Muscle of leg (tissue), 16 donors: ENCODE data around the gene ATP2B2. TPM values are rescaled to one million over a fixed set of nuclear protein-coding genes. Genes with fewer than 3 reads are reported as not detected.

Source experiments
- DNase-seq: peaks from one replicate; pipeline ENCODE4 v3.0.0; 2013
- H3K27ac ChIP-seq: one replicate; pipeline ENCODE4 v1.5.1; 2013; ENCODE audit warnings: mild to moderate bottlenecking, low read length, control low read depth
- H3K27me3 ChIP-seq: one replicate; pipeline ENCODE4 v1.6.1; 2013; ENCODE audit warnings: low read length; ENCODE audit not compliant: control insufficient read depth, insufficient read depth
- H3K36me3 ChIP-seq: one replicate; pipeline ENCODE4 v1.6.1; 2013; ENCODE audit warnings: low read length; ENCODE audit not compliant: control insufficient read depth, insufficient read depth
- H3K4me1 ChIP-seq: one replicate; pipeline ENCODE4 v1.6.1; 2013; ENCODE audit warnings: low read length; ENCODE audit not compliant: control insufficient read depth, insufficient read depth
- H3K4me3 ChIP-seq: one replicate; pipeline ENCODE4 v1.5.1; 2013; ENCODE audit warnings: low read length, control low read depth
- H3K9me3 ChIP-seq: replicated peaks from 2 replicates; pipeline ENCODE4 v1.6.1; 2013; ENCODE audit warnings: low read depth, low read length; ENCODE audit not compliant: control insufficient read depth
- WGBS: methylation state at CpG from one replicate; pipeline ENCODE4 v1.1.5; 2013; ENCODE audit warnings: missing lambda C conversion rate; ENCODE audit not compliant: insufficient coverage; 5-methylcytosine and 5-hydroxymethylcytosine counted together
- long read RNA-seq, 11 donors: transcript quantifications; one replicate each; lab custom pipeline, GENCODE V29; 2026
- polyA plus RNA-seq, 8 donors: library from polyadenylated mRNA; unstranded; fragments of 120-200 nt; gene quantifications; one replicate each; pipeline versions ENCODE4 v1.2.1 to v1.2.3, GENCODE V29; 2013; ENCODE audit warnings: inconsistent platforms in 1 of 8, low replicate concordance in 1 of 8; ENCODE audit not compliant: insufficient read length in 8 of 8, insufficient read depth in 1 of 8
- total RNA-seq: library from RNA; stranded (reverse); fragments of 120-200 nt; gene quantifications from one replicate; pipeline ENCODE4 v1.2.4, GENCODE V29; 2013

Gene ATP2B2
- total RNA-seq (2.6 TPM), polyA plus RNA-seq (1 to 10 TPM in 6 of 8 donors, under 1 TPM in 2; 0.39 to 6.9 (median 3.9) TPM)
- long read RNA-seq, donor 1, result 0 reads
- long read RNA-seq, donor 2, result 0 reads
- long read RNA-seq, donor 3, result 0 reads
- long read RNA-seq, donor 4, partial matches to known transcripts, result 0 of 1 reads
- long read RNA-seq, donor 4, other reads (novel, unspliced or antisense), result 0 of 1 reads
- long read RNA-seq, donor 5, result 0 reads
- long read RNA-seq, donor 6, result 0 reads
- long read RNA-seq, donor 7, result 0 reads
- long read RNA-seq, donor 8, result 0 reads
- long read RNA-seq, donor 9, result 0 reads
- long read RNA-seq, donor 10, result 0 reads
- long read RNA-seq, donor 11, partial matches to known transcripts, result 0 of 1 reads
- long read RNA-seq, donor 11, other reads (novel, unspliced or antisense), result 0 of 1 reads

DNA sequence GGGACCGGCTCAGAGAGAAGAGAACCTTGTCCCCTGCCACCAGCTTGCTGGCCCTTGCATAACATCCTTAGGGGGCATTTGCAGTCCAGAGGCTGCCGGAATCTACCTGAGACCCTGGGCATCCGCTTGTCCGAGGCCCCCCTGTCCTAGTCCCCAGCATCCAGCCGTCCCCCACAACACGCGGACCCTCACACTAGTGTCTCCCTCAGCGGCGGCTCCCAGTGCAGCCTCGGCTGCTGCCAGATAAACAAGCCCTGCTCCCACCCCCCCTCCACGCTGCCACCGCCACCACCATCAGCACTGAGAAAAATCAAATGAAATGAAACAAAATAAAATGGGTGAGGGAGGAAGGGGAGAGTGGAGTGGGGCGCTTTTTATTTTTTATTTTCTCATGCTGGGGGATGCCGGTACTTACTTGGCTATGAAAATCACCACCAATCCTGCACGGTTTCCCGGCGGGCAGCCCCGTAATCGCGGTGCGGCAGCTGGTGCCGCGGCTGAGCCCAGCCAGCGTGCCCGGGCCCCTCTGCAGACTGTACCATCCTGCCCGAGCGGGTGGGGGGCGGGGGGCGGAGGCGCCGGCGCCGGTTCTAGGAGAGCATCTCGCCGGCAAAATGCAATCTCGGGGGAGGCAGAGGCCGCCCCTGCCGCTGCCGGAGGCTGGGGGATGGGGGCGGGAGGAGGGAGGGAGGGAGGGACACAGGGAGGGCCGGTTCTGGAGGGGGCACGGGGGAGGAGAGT, at the start of gene ATP2B2:
TSS of gene ATP2B2 (minus strand) at position 537 of the 741 bp plus-strand sequence. CDS start 56,043 bp downstream, outside the sequence.
- 5% methylated on average over 20 of the region's 42 CpGs for WGBS
- DNase-seq, result peak; percentile 10
- no peak within 1 kb of the TSS for H3K27ac ChIP-seq
- H3K4me3 ChIP-seq, result peak within 1 kb of the TSS; percentile 15
- H3K4me1 ChIP-seq, result peaks cover 6% of the 10 kb centered on the region
- H3K36me3 ChIP-seq, result no peaks in the 10 kb centered on the region
- peaks cover 46% of the 10 kb centered on the region for H3K27me3 ChIP-seq
- no peaks in the 10 kb centered on the region for H3K9me3 ChIP-seq

DNA sequence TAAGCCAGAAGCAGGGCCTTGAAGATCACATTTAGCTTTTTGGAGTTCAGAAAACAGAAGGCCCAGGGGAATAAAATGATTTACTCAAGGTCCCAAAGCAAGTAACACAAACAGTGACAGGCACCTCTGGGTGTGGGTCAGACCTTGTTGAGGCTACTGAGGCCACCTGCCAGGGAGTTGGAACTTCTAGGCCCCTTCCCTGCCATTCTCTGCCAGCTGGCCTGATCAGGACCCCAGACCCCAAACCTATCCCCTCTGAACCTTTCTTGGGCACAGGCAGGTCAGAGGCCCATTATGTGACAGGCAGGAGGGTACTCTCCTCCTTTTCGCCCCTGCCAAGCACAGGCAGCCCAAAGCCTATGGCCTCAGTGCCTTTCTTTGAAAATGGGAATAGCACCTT, 49.4 kb upstream of the ATP2B2 start:
- Histone ChIP-seq H3K9me3 (no peaks in the 10 kb centered on the region), H3K4me3 (no peak overlapping the region), H3K4me1 (peaks cover 55% of the 10 kb centered on the region), H3K36me3 (no peaks in the 10 kb centered on the region), H3K27ac (no peak overlapping the region), H3K27me3 (peaks cover 2% of the 10 kb centered on the region)
- WGBS, result 50% methylated on average over 1 of the region's 1 CpG
- no peak for DNase-seq

DNA sequence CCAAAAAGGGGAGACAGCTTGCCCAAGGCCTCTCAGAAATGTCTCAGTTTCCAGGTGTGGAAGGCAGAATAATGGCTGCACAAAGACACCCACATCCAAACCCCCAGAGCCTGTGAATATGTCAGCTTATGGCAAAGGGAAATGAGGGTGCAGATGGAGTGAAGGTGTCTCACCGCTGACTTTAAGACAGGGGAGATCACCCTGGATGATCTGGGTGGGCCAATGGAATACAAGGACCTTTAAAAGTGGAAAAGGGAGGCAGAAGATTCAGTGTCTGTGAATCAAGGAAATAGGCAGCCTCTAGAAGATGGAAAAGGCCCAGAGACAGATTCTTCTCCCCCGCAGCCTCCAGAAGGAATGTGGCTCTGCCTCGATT, 48.8 kb upstream of the ATP2B2 start:
- Histone ChIP-seq H3K4me1 (peaks cover 55% of the 10 kb centered on the region), H3K9me3 (no peaks in the 10 kb centered on the region), H3K36me3 (no peaks in the 10 kb centered on the region), H3K4me3 (no peak overlapping the region), H3K27ac (no peak overlapping the region), H3K27me3 (peaks cover 2% of the 10 kb centered on the region)
- WGBS, result 84% methylated on average over 3 of the region's 3 CpGs
- DNase-seq, result no peak

DNA sequence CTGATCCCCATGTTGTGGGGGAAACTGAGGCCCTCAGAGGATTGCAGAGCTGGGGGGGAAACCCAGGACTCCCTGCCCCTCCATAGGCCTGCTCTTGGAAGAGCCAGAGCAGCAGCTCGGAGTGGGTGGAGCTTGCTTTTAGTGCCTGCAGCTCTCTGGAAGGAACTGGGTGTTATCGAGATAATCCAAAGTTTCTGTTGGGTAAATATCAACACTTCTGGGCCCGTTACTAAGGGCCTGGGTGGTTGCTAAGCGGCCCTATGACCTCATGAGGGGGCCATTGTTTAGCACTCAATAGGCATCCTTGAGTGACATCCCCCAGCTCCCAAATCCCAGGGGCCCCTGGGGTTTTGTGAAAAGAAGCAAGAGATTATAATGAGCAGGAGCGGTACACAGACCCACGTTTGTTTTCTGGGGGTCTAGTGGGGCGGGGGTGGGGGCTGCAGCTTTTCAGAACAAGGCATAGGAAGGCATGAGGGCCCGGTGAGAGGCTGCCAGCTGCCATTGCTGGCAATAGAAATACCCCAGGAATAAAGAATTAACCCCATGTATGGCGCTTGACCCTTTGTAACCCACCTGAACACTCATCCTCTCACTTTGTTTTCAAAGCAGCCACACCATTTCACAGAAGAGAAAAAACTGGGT, 48.3 kb upstream of the ATP2B2 start:
- no peaks in the 10 kb centered on the region for H3K9me3 ChIP-seq
- H3K4me1 ChIP-seq, result peaks cover 52% of the 10 kb centered on the region
- peak; percentile 21 for DNase-seq
- 20% methylated on average over 2 of the region's 9 CpGs for WGBS
- peaks cover 2% of the 10 kb centered on the region for H3K27me3 ChIP-seq
- H3K27ac ChIP-seq, result no peak overlapping the region
- no peaks in the 10 kb centered on the region for H3K36me3 ChIP-seq
- H3K4me3 ChIP-seq, result no peak overlapping the region

DNA sequence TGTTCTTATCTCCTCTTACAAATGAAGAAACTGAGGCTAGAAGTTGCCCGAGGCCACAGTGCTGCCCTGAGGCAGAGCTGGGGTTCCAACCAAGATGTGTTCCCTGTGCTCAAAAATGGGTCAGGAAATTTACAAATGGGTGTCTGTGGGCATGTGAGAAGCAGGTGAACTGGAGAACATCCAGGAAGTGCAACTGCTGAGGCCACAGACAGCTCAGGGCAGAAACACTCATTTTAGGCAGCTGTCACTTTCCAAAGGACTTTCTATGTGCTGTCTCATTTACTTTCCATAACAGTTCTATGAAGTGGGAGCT, 47.2 kb upstream of the ATP2B2 start:
- H3K9me3 ChIP-seq, result no peaks in the 10 kb centered on the region
- peak overlapping the region; percentile 38 for H3K27ac ChIP-seq
- peaks cover 2% of the 10 kb centered on the region for H3K27me3 ChIP-seq
- H3K4me3 ChIP-seq, result no peak overlapping the region
- no peak for DNase-seq
- peaks cover 43% of the 10 kb centered on the region for H3K4me1 ChIP-seq
- WGBS, result 83% methylated on average over 1 of the region's 1 CpG
- H3K36me3 ChIP-seq, result no peaks in the 10 kb centered on the region

DNA sequence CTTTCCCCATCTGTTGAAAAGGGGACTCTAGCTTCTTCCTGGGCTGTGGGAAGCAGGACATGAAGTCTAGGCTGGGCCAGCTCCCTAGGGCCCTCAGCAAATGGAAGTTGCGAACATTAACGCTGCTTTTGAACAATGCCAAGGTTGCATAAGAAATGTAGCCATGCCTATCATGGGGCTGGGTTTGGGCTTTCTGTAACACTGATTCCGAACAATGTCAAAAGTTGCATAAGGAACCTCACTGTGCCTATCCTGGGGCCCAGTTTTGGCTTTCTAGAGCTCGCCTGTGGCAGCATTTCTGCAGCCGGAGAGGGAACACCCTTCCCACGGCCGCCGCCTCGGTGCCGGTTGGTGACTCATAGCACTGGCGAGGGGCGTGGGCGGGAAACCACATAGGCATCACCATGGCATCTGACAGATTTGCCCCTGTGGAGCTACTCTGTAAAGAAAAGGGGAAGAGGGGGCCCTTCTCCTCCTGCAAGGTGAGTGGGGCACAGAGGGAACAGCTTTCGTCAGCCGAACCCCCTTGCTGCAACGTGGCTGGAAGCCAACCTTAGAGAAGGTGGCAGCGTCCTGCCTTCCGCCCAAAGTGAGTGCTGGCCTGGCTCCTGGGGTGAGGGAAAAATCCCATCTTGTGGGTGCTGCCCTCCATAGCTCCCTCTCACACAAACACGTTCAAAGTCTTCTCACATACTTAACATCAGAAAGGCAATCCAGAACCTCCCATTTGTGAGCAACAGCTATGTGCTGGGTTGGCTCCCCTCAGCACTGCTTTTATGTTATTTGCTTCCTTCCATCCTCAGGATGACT, 46.6 kb upstream of the ATP2B2 start:
- 66% methylated on average over 12 of the region's 19 CpGs for WGBS
- Histone ChIP-seq H3K27me3 (peaks cover 2% of the 10 kb centered on the region), H3K4me1 (peaks cover 38% of the 10 kb centered on the region), H3K27ac (peak overlapping the region; percentile 38), H3K4me3 (no peak overlapping the region), H3K36me3 (no peaks in the 10 kb centered on the region), H3K9me3 (no peaks in the 10 kb centered on the region)
- DNase-seq, result no peak

DNA sequence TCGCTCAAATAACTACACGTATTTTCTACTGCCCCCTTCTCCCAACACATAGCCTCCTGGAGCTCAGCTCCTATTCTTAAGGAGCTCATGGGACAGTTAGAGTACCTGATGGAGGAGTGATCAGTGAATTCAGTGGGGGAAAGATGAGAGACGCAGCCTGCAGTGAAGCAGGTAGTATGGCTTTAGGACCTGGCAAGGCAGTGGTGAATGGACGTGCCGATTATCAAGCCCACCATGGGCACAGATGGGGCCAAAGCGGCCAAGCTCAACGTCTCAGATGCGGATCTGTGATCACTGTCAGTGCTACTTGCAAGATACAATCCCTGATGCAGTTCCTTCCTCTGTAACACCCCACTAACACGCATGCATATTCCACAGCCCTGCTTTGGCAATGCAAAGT, 45.8 kb upstream of the ATP2B2 start:
- no peaks in the 10 kb centered on the region for H3K36me3 ChIP-seq
- 70% methylated on average over 5 of the region's 9 CpGs for WGBS
- H3K9me3 ChIP-seq, result no peaks in the 10 kb centered on the region
- H3K27me3 ChIP-seq, result peaks cover 2% of the 10 kb centered on the region
- no peak overlapping the region for H3K4me3 ChIP-seq
- peak overlapping the region; percentile 72 for H3K27ac ChIP-seq
- no peak for DNase-seq
- H3K4me1 ChIP-seq, result peaks cover 30% of the 10 kb centered on the region

DNA sequence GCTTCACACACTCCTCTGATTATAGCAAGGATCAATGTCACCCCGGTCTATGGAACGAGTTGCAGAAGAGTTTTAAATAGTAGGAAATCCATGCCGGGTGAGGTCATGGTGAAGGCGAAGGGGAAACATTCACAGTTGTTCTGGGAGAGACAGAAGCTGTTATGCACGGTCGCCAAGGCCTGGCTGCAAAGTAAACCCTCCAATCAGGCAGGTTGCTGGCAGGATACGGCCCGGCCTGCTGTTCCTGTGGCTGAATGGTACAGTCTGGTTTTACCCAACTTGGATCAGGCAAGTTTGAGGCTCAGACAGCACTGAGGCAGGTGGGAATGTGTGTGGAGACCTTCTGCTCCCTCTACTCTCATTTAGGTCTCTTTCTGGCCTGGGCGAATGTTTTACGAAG, 45.3 kb upstream of the ATP2B2 start:
- Histone ChIP-seq H3K4me3 (no peak overlapping the region), H3K4me1 (peaks cover 27% of the 10 kb centered on the region), H3K36me3 (no peaks in the 10 kb centered on the region), H3K27ac (peak overlapping the region; percentile 72), H3K27me3 (peaks cover 2% of the 10 kb centered on the region), H3K9me3 (no peaks in the 10 kb centered on the region)
- DNase-seq, result peak; percentile 61
- 55% methylated on average over 10 of the region's 10 CpGs for WGBS

DNA sequence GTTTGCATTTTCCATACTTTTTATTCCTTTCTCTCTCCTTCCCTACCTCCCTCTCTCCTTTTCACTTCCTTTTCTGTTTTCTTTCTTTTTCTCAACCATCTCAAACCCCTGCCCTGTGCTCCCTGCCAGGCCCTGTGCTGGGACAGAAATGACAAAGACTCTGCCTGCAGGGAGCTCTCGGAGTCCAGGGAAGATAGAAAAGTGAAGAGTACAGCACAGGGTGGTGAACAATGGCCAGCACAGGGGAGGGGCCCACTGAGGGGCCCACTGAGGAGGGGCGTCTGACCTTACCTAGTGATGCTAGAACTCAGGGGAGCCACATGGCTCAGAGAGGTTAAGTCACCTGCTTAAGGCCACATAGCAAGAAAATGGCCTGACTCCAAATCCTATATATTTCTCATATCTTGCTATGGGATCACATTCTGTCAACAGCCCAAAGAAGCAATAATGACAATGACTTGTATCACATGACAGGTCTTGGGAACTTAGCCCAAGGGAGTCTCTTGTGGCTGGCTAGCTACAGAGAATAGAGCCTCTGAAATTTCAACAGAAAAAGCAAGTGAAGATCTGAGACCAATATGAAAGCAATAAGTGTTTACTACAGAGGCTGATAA, 44.3 kb upstream of the ATP2B2 start:
- Histone ChIP-seq H3K27ac (peak overlapping the region; percentile 29), H3K4me3 (no peak overlapping the region), H3K36me3 (no peaks in the 10 kb centered on the region), H3K27me3 (no peaks in the 10 kb centered on the region), H3K4me1 (peaks cover 22% of the 10 kb centered on the region), H3K9me3 (no peaks in the 10 kb centered on the region)
- DNase-seq, result no peak
- 63% methylated on average over 1 of the region's 2 CpGs for WGBS
